CMK (cell line): ENCODE data around the gene SAGE1.
"Not testable (repeated sequence)": the region's sequence is repeated elsewhere in the genome, so short reads cannot be mapped to it uniquely, and the experiment has no call there.

Experiments
- DNase-seq: peaks from one replicate; pipeline ENCODE4 v3.0.0-alpha.2; 2010; ENCODE audit warnings: low read depth

SAGE1 gene, protein sequence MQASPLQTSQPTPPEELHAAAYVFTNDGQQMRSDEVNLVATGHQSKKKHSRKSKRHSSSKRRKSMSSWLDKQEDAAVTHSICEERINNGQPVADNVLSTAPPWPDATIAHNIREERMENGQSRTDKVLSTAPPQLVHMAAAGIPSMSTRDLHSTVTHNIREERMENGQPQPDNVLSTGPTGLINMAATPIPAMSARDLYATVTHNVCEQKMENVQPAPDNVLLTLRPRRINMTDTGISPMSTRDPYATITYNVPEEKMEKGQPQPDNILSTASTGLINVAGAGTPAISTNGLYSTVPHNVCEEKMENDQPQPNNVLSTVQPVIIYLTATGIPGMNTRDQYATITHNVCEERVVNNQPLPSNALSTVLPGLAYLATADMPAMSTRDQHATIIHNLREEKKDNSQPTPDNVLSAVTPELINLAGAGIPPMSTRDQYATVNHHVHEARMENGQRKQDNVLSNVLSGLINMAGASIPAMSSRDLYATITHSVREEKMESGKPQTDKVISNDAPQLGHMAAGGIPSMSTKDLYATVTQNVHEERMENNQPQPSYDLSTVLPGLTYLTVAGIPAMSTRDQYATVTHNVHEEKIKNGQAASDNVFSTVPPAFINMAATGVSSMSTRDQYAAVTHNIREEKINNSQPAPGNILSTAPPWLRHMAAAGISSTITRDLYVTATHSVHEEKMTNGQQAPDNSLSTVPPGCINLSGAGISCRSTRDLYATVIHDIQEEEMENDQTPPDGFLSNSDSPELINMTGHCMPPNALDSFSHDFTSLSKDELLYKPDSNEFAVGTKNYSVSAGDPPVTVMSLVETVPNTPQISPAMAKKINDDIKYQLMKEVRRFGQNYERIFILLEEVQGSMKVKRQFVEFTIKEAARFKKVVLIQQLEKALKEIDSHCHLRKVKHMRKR

DNA sequence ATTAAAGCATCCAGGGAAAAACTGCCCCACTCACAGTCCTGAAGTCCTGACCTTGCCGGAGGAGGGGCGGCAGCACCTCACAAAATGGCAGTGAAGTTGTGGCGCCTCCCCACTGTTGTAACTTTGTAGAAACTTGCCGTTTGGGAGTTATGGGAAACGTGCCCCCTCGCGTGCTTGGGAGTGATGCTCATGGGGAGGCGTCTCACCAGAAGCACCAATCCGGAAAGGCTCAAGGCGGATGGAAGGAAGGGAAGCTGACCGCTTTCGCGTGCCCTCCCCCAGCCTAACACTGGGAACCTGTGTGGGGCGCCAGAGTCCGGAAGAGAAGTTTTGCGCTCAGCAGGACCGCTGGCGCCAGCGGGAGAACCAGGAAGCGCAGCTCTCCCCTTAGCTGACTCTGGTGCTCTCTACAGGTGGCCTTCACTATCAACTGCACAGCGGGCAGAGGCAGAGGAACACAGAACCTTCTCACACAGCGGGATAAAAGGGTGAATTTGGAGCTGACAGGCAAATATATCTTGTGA, at the start of gene SAGE1, which contains the start of gene CT45A10:
SAGE1 (plus strand) TSS at position 423 of the 524 bp plus-strand sequence. CDS start 2,527 bp downstream, outside the sequence.
CT45A10 (minus strand) TSS at position 151 of the 524 bp plus-strand sequence. CDS start 8,100 bp downstream, outside the sequence.
- DNase-seq: no peak

DNA sequence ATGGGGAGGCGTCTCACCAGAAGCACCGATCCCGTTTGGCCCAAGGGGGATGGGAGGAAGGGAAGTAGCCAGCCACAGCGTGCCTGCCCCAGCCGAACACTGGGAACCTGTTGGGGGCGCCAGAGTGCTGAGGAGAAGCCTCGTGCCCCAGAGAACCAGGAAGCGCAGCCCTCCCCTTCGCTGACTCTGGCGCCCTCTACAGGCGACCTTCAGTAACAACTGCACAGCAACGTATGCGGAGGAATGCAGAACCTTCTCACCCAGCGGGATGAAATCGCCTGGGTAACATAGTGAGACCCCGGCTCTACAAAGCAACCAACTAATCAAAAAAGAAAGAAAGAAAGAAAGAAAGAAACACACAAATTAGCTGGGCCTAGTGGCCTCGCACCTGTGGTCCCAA, 39.1 kb upstream of the SAGE1 start, which contains the start of gene CT45A8:
CT45A8 (minus strand) TSS at position 101 of the 400 bp plus-strand sequence. CDS start 3,755 bp downstream, outside the sequence.
- not testable (repeated sequence) for DNase-seq

DNA sequence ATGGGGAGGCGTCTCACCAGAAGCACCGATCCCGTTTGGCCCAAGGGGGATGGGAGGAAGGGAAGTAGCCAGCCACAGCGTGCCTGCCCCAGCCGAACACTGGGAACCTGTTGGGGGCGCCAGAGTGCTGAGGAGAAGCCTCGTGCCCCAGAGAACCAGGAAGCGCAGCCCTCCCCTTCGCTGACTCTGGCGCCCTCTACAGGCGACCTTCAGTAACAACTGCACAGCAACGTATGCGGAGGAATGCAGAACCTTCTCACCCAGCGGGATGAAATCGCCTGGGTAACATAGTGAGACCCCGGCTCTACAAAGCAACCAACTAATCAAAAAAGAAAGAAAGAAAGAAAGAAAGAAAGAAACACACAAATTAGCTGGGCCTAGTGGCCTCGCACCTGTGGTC, 21.8 kb upstream of the SAGE1 start, which contains the start of gene CT45A9:
CT45A9 (minus strand) TSS at position 101 of the 400 bp plus-strand sequence. CDS start 3,751 bp downstream, outside the sequence.
- DNase-seq: not testable (repeated sequence)

DNA sequence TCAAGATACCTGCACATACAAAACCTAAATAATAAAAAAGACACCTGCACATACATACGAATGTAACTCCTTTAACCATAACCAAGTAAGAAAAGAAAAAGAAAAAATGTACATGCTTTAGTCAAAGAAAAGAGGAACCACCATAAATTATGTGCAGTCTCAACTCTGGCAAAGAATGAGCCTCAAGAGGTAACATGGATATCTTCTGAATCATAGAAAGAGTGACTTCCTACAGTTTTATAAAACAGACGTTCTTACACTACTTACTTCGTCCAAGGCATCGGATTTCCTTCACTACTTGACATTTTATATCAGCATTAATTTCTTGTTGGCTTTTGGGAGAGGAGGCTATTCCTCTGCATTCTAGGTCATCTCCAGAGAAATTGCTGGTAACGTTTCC, 10.8 kb upstream of the SAGE1 start:
- DNase-seq: not testable (repeated sequence)

DNA sequence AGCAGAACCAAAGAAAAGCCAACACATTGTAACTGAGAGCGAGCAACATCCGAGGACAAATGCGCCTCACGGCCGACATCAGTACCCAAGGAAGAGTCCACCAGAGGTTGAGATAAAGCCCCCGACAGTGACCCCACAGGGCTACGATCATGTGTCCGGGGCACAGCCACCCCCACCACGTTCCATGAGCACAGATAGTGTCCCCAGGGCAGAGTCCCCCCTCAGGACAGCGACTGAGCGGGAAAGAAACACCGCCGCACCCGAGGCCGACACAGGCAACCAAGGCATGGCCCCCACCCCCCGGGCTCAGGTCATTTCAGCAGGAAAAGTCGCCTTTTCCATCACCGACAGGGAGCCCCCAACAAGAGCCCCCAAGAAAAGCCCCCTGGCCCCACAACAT, 5.3 kb upstream of the SAGE1 start:
- DNase-seq: not testable (repeated sequence)

DNA sequence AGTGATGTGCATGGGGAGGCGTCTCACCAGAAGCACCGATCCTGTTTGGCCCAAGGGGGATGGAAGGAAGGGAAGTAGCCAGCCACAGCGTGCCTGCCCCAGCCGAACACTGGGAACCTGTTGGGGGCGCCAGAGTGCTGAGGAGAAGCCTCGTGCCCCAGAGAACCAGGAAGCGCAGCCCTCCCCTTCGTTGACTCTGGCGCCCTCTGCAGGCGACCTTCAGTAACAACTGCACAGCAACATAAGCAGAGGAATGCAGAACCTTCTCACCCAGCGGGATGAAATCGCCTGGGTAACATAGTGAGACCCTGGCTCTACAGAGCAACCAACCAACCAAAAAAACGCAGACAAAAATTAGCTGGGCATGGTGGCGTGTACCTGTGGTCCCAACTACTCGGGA, 4.5 kb upstream of the SAGE1 start:
- DNase-seq: not testable (repeated sequence)

DNA sequence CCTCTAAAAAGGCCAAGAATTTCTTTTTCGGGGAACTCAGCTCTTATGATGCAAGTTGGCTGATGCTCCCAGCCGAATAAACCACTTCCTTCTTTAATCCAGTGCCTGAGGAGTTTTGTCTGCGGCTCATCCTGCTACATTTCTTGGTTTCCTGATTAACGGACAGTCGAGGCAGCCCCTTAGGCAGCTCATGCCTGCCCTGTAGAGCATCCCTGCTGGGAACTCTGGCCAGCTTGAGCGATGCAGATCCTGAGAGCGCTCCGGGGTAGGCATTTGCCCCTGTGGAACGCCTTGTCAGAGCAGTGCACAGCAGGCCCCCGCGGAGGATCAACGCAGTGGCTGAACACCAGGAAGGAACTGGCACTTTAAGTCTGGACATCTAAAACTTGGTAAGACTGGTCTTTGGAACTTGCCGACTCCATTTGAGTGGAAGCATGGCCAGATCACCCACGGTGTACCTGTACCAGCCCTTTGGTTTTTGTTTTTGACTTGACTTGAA, 3.4 kb upstream of the SAGE1 start:
- DNase-seq: no peak

DNA sequence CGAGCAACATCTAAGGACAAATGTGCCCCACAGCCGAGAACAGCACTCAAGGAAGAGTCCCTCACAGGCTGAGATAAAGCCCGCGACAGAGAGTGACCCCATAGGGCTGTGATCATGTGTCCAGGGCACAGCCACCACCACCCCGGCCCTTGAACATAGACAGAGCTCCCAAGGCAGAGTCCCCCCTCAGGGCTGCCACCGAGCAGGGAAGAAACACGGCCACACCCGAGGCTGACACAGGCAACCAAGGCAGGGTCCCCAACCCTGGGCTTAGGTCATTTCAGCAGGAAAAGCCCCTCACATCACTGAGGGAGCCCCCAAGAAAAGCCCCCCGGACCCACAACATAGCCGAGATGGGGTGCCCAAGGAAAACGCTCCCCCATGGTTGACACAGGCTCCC, 735 bp upstream of the SAGE1 start:
- no peak for DNase-seq

DNA sequence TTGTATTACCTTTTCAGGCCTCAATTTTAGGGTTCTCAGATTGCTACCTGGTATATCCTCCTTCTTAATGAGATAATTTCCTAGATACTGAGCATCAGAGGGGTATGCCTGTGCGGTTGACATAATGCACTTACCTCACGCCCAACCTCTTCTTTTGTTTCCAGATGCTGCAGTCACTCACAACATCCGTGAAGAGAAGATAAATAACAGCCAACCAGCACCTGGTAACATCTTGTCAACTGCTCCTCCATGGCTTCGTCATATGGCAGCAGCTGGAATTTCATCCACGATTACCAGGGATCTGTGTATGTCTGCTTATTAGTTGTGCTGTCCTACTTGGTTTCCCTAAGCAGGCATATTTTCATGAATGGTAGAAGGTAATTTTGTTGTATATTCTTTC, 16.7 kb downstream of the SAGE1 start:
- no peak for DNase-seq

DNA sequence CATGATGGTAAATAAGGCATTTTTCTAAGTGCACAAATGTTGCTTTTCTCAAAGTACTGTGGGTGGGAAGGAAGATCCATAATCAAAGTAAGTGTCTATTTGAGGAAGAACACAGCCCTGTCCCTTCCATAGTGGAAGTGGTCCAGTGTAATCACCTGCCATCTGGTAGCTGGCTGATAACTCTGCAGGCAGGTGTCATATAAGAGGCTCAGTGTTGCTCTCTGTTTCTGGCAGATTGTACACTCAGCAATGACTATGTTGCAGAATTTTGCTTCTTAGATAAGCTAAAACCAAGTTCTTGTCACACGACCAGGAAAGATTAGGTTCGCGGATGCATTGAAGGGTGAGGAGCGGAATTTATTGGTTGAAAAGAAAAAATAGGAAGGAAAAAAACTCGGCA, 20.9 kb downstream of the SAGE1 start:
- no peak for DNase-seq

DNA sequence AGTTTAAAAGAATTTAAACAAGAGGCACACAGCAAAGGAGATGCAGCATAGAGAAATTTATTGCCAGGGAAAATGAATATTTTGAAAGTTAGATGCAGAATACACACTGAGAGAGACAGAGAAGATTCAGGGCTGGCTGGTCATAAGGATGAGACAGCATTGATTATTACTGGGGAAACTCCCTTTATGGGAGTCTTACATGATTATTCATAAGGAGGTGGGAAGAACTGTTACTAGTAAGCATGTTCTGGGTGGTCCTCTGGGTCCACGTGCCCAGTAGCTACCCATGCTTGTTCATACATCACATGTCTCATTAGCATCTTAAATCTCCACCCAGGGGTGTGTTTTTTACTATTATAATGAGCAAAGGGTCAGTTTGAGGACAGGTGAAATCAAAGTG, 27.0 kb downstream of the SAGE1 start:
- not testable (repeated sequence) for DNase-seq

DNA sequence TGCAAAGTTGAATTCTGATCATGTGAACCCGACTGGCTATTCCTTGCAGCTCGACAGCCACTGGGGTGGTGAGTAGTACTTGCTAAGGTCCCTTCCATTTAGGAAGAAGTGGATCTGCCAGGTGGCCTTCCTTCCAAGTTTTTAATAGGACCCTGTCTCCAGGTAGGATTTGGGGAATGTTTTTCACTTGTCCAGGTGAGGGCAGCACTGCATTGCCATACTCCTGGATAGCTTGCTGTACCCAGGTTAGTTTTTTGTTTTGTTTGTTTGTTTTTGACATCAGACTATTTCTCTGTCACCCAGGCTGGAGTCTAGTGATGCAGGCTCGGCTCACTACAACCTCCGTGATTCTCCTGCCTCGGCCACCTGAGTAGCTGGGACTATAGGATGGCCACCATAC, 29.8 kb downstream of the SAGE1 start:
- no peak for DNase-seq

DNA sequence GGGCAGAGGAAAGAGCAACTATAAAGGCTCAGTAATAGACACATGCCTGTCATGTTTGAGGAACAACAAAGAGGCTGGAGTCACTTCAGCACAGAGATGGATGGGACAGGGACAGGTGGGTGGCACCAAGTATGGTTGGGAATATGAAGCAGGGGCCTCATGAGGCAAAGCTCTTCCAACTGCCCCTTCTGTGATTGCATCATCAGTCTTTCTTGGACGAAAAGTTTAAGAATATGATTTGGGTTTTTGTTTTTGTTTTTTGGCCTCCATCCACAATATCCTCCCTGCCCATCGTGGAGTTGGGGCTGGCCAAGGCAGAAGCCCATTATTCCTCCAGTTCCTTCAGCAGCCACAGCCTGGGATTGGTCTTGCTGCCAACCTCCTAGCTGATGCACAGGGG, 34.4 kb downstream of the SAGE1 start:
- no peak for DNase-seq

DNA sequence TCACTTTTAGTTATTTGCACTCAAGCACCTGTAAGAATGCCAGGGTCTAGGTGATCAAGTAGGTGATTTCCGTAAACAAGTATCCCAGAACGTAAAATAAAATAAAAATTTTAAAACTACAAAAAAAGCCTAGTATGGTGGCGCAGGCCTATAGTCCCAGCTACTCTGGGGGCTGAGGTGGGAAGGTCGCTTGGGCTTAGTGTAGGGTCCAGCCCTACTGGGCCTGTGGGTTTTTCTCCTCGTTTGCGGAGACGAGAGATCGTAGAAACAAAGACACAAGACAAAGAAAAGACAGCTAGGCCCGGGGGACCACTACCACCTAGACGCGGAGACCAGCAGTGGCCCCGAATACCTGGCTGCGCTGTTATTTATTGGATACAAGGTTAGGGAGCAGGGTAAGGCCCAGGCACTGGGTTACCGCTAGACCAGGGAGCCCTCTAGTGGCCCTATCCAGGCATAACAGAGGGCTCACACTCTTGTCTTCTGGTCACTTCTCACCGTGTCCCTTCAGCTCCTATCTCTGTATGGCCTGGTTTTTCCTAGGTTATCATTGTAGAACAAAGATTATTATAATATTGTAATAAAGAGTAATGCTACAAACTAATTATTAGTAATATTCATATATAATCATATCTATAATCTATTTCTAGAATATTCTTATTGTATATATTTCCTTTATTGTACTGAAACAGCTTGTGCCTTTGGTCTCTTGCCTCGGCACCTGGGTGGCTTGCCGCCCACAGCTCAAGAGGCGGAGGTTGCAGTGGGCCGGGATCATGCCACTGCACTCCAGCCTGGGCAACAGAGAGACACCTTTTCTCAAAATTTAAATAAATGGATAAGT, 38.4 kb downstream of the SAGE1 start:
- DNase-seq: no peak

DNA sequence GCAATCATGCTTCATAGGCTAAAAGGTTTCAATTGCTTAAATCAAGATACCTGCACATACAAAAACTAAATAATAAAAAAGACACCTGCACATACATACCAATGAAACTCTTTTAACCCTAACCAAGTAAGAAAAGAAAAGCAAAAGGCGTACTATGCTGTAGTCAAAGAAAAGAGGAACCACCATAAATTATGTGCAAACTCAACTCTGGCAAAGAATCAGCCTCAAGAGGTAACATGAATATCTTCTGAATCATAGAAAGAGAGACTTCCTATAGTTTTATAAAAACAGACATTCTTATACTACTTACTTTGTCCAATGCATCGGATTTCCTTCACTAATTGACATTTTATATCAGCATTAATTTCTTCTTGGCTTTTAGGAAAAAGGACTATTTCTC, 51.0 kb downstream of the SAGE1 start:
- no peak for DNase-seq

DNA sequence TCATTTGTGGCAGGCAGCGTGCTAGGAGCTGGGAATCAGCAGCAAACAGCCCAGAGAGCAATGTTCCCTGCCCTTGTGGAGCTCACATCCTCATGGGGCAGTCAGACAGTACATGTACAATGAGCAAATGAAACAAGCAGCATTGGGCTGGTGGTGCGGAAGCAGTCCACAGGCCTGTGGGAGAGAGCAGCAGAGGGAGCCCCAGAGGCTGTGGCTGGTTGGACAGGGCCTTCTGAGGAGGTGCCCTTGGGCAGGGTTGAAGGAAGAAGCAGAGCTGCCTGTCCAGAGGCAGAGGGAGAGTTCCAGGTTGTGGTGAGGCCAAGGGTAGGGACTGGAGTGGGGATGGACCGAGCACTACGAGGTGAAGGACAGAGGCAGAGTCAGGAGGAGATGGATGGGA, 57.8 kb downstream of the SAGE1 start:
- no peak for DNase-seq
